Measurements from ENCODE around the gene IDE. TPM values are rescaled to one million over a fixed set of nuclear protein-coding genes. Genes with fewer than 3 reads are reported as not detected.

IDE gene
- total and polyA plus RNA-seq, 9 of the 15 experiments (the other 6 are each of a cell fraction or from before 2014, with no cell fraction given): 10.2 to 50.6 (median 33.2) TPM

- DNase-seq (ENCODE audit: extremely low read depth in 1 of 4, low spot score in 3 of 4): no peak
- no peak for FAIRE-seq
- Histone ChIP-seq H3K9ac (ENCODE audit: insufficient read depth in 1 of 2, low read depth in 2 of 2, low read length in 2 of 2) (no peak overlapping the region), H3K27ac (ENCODE audit: extremely low read depth, low read depth, low read length) (no peak overlapping the region), H3K4me3 (no peak overlapping the region), H2AFZ (ENCODE audit: low read depth, low read length) (no peak overlapping the region), H3K9me3 (replicated peaks; ENCODE audit: control insufficient read depth, insufficient read depth, low read depth, low read length) (no peaks in the 10 kb centered on the region), H3K36me3 (ENCODE audit: control insufficient read depth, insufficient read depth, low read length) (peaks cover 71% of the 10 kb centered on the region), H3K9me1 (ENCODE audit: control insufficient read depth, insufficient read depth, low read length) (no peaks in the 10 kb centered on the region), H3K79me2 (ENCODE audit: control insufficient read depth, insufficient read depth, low read length) (no peaks in the 10 kb centered on the region), H3K4me2 (ENCODE audit: insufficient read depth, low read length) (no peak overlapping the region), H3K4me1 (replicated peaks in 1 of 2; ENCODE audit: control insufficient read depth in 2 of 2, insufficient read depth in 2 of 2, low read length in 2 of 2) (no peaks in the 10 kb centered on the region; a peak in 1 of 5 replicates), H4K20me1 (replicated peaks; ENCODE audit: control insufficient read depth, insufficient read depth, low read length) (no peaks in the 10 kb centered on the region), H3K27me3 (ENCODE audit: control insufficient read depth in 2 of 2, insufficient read depth in 2 of 2, low read length in 2 of 2) (no peaks in the 10 kb centered on the region)
- in situ Hi-C loops (cut with MboI): no loop called here
- no peak for ATAC-seq
- ChIA-PET POLR2A (interaction anchor here (1.1 kb wide), 1 partner anchor 18 kb away, joined by 3 read pairs; no protein-coding TSS in a partner anchor), CTCF (ENCODE audit: low intra/inter-chr PET ratio) (no interaction called here)
- intact Hi-C loops (cut with micrococcal nuclease): no loop called here
- WGBS (ENCODE audit: insufficient coverage, low coverage, missing lambda C conversion rate): 93% methylated on average over 5 of the region's 5 CpGs
- BruUV-seq (replicated peaks): no TSS peak
- TF ChIP-seq ZNF316 (IDR thresholded peaks at IDR 0.05) (peak; percentile 61; the same call in 1 of the 2 replicates), HCFC1 (IDR thresholded peaks at IDR 0.05; ENCODE audit: low read depth, low read length) (no peak), MAFK (IDR thresholded peaks at IDR 0.05; ENCODE audit: low read length) (peak; percentile 30; the same call in 1 of the 2 replicates), USF2 (CRISPR knock-in tag; IDR thresholded peaks at IDR 0.05) (no peak), BCOR (IDR thresholded peaks at IDR 0.05) (no peak), ELK1 (CRISPR knock-in tag; IDR thresholded peaks at IDR 0.05) (no peak), RBM39 (optimal IDR thresholded peaks at IDR 0.05; ENCODE audit: low read depth, low read length) (no peak), HNRNPUL1 (IDR thresholded peaks at IDR 0.05; ENCODE audit: low read length) (no peak), RBM25 (IDR thresholded peaks at IDR 0.05; ENCODE audit: low read depth, low read length, severe bottlenecking) (no peak), POU5F1 (IDR thresholded peaks at IDR 0.05; ENCODE audit: borderline replicate concordance, low read depth, low read length, partially characterized antibody) (no peak), ZBTB40 (IDR thresholded peaks at IDR 0.05) (no peak), ZBTB40 (CRISPR knock-in tag; IDR thresholded peaks at IDR 0.05) (no peak), C11orf30 (IDR thresholded peaks at IDR 0.05; ENCODE audit: low read depth) (peak; percentile 37; the same call in 1 of the 2 replicates), ZNF175 (CRISPR knock-in tag; IDR thresholded peaks at IDR 0.05; ENCODE audit: low read depth) (no peak)
Measured at GRCh38 chr10:92463582-92463981, 110.3 kb downstream of the IDE start.

Measured in K562 (cell line).